HCT116 (cell line): ENCODE measurements around the gene GNG2. TPM values are rescaled to one million over a fixed set of nuclear protein-coding genes. Genes with fewer than 3 reads are reported as not detected.

Source experiments
- ATAC-seq: fragments of 200-7000 bp; cut with Tn5 transposase; 2 replicates; pipeline ENCODE4 v1.9.1; 2020; ENCODE audit warnings: mild to moderate bottlenecking, moderate library complexity
- BruUV-seq: library from RNA; stranded (reverse); fragments of 400-500 nt; replicated peaks from 2 replicates; lab custom pipeline; 2021; lab: Mats Ljungman, UMichigan
- CTCF ChIA-PET: fragments of 300-600 bp; sonication (Branson Sonifier 250); formaldehyde crosslinking; loops from one replicate; lab custom pipeline; 2021; ENCODE audit warnings: antibody characterized with exemption; lab: Charles Lee
- POLR2A ChIA-PET: fragments of 300-600, 350-600 bp; sonication (Branson Sonifier 250); formaldehyde crosslinking; loops from one replicate; lab custom pipeline; 2021; ENCODE audit warnings: antibody characterized with exemption; lab: Charles Lee
- RAD21 ChIA-PET, 2 experiments: fragments of 300-600 bp; sonication (Branson Sonifier 250); formaldehyde crosslinking; loops; one replicate each; lab custom pipeline; 2023; ENCODE audit warnings: low total read pairs in 2 of 2; ENCODE audit not compliant: uncharacterized antibody in 2 of 2, unreplicated experiment in 2 of 2, low non-redundant PET in 1 of 2; lab: Charles Lee
- DNase-seq: peaks from one replicate; pipeline ENCODE4 v3.0.0-alpha.2; 2010; ENCODE audit warnings: low read depth, low spot score
- H2AFZ ChIP-seq: fragments of 200-600 bp; shearing (Covaris generic), sonication (generic); 2 replicates; pipeline ENCODE4 v1.6.1; 2017; ENCODE audit warnings: low read depth, mixed run types, mixed read lengths, antibody characterized with exemption, low read length; ENCODE audit not compliant: poor library complexity, severe bottlenecking
- H3K27ac ChIP-seq: 2 replicates; pipeline ENCODE4 v1.5.1; 2012; ENCODE audit warnings: low read depth, low read length
- H3K27me3 ChIP-seq: fragments of 200-600 bp; sonication (generic); 2 replicates; pipeline ENCODE4 v1.6.1; 2016; ENCODE audit warnings: mixed run types, low read length, mixed read lengths; ENCODE audit not compliant: insufficient read depth
- H3K36me3 ChIP-seq, 2 experiments: fragments of 200-500 bp in 1 of 2; fragments of 200-600 bp in 1 of 2; sonication (Bioruptor generic) in 1 of 2; sonication (generic) in 1 of 2; 2 replicates each; pipeline versions ENCODE4 v1.5.1 to v1.6.1; 2014 to 2016; ENCODE audit warnings: low read length in 2 of 2, inconsistent platforms in 1 of 2, mixed read lengths in 1 of 2, mixed run types in 1 of 2; ENCODE audit not compliant: insufficient read depth in 2 of 2, control insufficient read depth in 1 of 2
- H3K4me1 ChIP-seq, 2 experiments: fragments of 200-600 bp in 1 of 2; sonication (generic) in 1 of 2; 2 replicates each; pipeline versions ENCODE4 v1.5.1 to v1.6.1; 2012 to 2017; ENCODE audit warnings: low read length in 2 of 2, inconsistent platforms in 1 of 2, mild to moderate bottlenecking in 1 of 2, mixed read lengths in 1 of 2, mixed run types in 1 of 2, moderate library complexity in 1 of 2; ENCODE audit not compliant: insufficient read depth in 2 of 2, control insufficient read depth in 1 of 2
- H3K4me2 ChIP-seq: fragments of 200-600 bp; sonication (generic); 2 replicates; pipeline ENCODE4 v1.6.1; 2017; ENCODE audit warnings: mixed run types, low read length, mixed read lengths
- H3K4me3 ChIP-seq, 2 experiments: fragments of 200-600 bp in 1 of 2; sonication (generic) in 1 of 2; replicated peaks in 1 of 2; 2 replicates each; pipeline ENCODE4 v1.5.1; 2011 to 2016; ENCODE audit warnings: low read length in 2 of 2, control low read depth in 1 of 2, low read depth in 1 of 2, mild to moderate bottlenecking in 1 of 2, mixed read lengths in 1 of 2, mixed run types in 1 of 2
- H3K79me2 ChIP-seq: fragments of 200-600 bp; sonication (generic); 2 replicates; pipeline ENCODE4 v1.6.1; 2017; ENCODE audit warnings: mild to moderate bottlenecking, mixed run types, low read length, moderate library complexity, mixed read lengths; ENCODE audit not compliant: insufficient read depth
- H3K9ac ChIP-seq: fragments of 200-600 bp; sonication (generic); 2 replicates; pipeline ENCODE4 v1.6.1; 2016; ENCODE audit warnings: low read length, mixed read lengths
- H3K9me2 ChIP-seq: fragments of 200-600 bp; sonication (generic), shearing (Covaris generic); 2 replicates; pipeline ENCODE4 v1.6.1; 2017; ENCODE audit warnings: mixed run types, mild to moderate bottlenecking, moderate library complexity; ENCODE audit not compliant: insufficient read depth
- H3K9me3 ChIP-seq, 2 experiments: fragments of 200-500 bp in 1 of 2; fragments of 200-600 bp in 1 of 2; sonication (Bioruptor generic) in 1 of 2; sonication (generic) in 1 of 2; 2 replicates each; pipeline ENCODE4 v1.6.1; 2014 to 2017; ENCODE audit warnings: low read length in 2 of 2, mixed read lengths in 2 of 2, inconsistent platforms in 1 of 2, low read depth in 1 of 2, mild to moderate bottlenecking in 1 of 2, mixed run types in 1 of 2, moderate library complexity in 1 of 2; ENCODE audit not compliant: control insufficient read depth in 1 of 2, insufficient read depth in 1 of 2
- H4K20me1 ChIP-seq: fragments of 200-600 bp; sonication (generic), shearing (Covaris generic); 2 replicates; pipeline ENCODE4 v1.6.1; 2017; ENCODE audit warnings: mixed run types, mild to moderate bottlenecking, moderate library complexity; ENCODE audit not compliant: insufficient read depth
- ATF3 ChIP-seq: IDR thresholded peaks from 2 replicates; pipeline ENCODE4 v1.6.1; 2012
- CTCF ChIP-seq, 3 experiments: fragments of 200-600 bp in 1 of 3; sonication (generic) in 1 of 3; IDR thresholded peaks in 2 of 3; conservative IDR thresholded peaks in 1 of 3; 2 replicates each; pipeline ENCODE4 v1.5.1; 2012 to 2017; ENCODE audit warnings: low read depth in 2 of 3, low read length in 2 of 3, antibody characterized with exemption in 1 of 3, borderline replicate concordance in 1 of 3, control low read depth in 1 of 3, mild to moderate bottlenecking in 1 of 3, mixed read lengths in 1 of 3, mixed run types in 1 of 3, moderate library complexity in 1 of 3; ENCODE audit not compliant: insufficient read depth in 1 of 3
- ELF1 ChIP-seq: IDR thresholded peaks from 2 replicates; pipeline ENCODE4 v1.6.1; 2012; ENCODE audit warnings: low read depth, borderline replicate concordance
- EZH2phosphoT487 ChIP-seq: fragments of 200-600 bp; IDR thresholded peaks from 2 replicates; pipeline ENCODE4 v1.6.1; 2018; ENCODE audit warnings: antibody characterized with exemption, borderline replicate concordance
- FOSL1 ChIP-seq: IDR thresholded peaks from 2 replicates; pipeline ENCODE4 v1.6.1; 2012; ENCODE audit warnings: low read depth
- RAD21 ChIP-seq: IDR thresholded peaks from 2 replicates; pipeline ENCODE4 v1.6.1; 2012; ENCODE audit warnings: low read depth, mild to moderate bottlenecking
- SRF ChIP-seq: IDR thresholded peaks from 2 replicates; pipeline ENCODE4 v1.6.1; 2012; ENCODE audit warnings: low read depth
- YY1 ChIP-seq: IDR thresholded peaks from 2 replicates; pipeline ENCODE4 v1.6.1; 2011; ENCODE audit warnings: low read length, low read depth, moderate library complexity, mild to moderate bottlenecking; ENCODE audit not compliant: insufficient replicate concordance; ENCODE audit errors: extremely low read depth
- intact Hi-C: fragments of 100-400 bp; cut with micrococcal nuclease; formaldehyde crosslinking; loops from 2 replicates; pipeline ENCODE4 v1.10.0; 2022
- total RNA-seq: library from RNA; stranded (reverse); gene quantifications from one replicate; pipeline ENCODE4 v1.2.1, GENCODE V29; 2021; ENCODE audit not compliant: unreplicated experiment

The GNG2 gene
- total RNA-seq, 1 experiment from 2014 or later, result 0.74 TPM

GRCh38 chr14:51981218-51981854 lies 120.9 kb downstream of the GNG2 start:
- H3K4me1 ChIP-seq, result peaks cover 0 to 6% of the 10 kb centered on the region in 2 experiments; a peak in 1 of 4 replicates
- ChIA-PET CTCF (no interaction called here), POLR2A (no interaction called here), RAD21 (no interaction called here)
- no peak for ATAC-seq
- TF ChIP-seq CTCF (IDR thresholded peaks at IDR 0.05 in 2 of 3, conservative IDR thresholded peaks at IDR 0.05 in 1 of 3; ENCODE audit: borderline replicate concordance in 1 of 3, insufficient read depth in 1 of 3, low read depth in 2 of 3, low read length in 2 of 3), result no peak
- TF ChIP-seq ELF1, result no peak
- no peak for TF ChIP-seq SRF
- TF ChIP-seq YY1, result no peak
- no peak for TF ChIP-seq ATF3
- TF ChIP-seq EZH2phosphoT487, result no peak
- no peak for TF ChIP-seq FOSL1
- TF ChIP-seq RAD21, result no peak
- H3K27me3 ChIP-seq, result no peaks in the 10 kb centered on the region
- no peak overlapping the region for H2AFZ ChIP-seq
- H3K9me3 ChIP-seq, result no peaks in the 10 kb centered on the region
- H4K20me1 ChIP-seq, result no peaks in the 10 kb centered on the region
- H3K4me3 ChIP-seq, result no peak overlapping the region
- H3K36me3 ChIP-seq, result no peaks in the 10 kb centered on the region
- H3K9me2 ChIP-seq, result no peaks in the 10 kb centered on the region
- H3K9ac ChIP-seq, result no peak overlapping the region
- no peaks in the 10 kb centered on the region for H3K79me2 ChIP-seq
- BruUV-seq, result no TSS peak
- H3K27ac ChIP-seq, result no peak overlapping the region
- DNase-seq, result no peak
- no peak overlapping the region for H3K4me2 ChIP-seq
- intact Hi-C loops, result no loop called here
